HG02885 (cell line): ENCODE data around the gene BAHCC1.
A peak's percentile ranks its signal among the peaks of the same experiment; 100 is the strongest.

ENCODE experiments used
- ATAC-seq: cut with Tn5 transposase; IDR thresholded peaks from one replicate; pipeline ENCODE4 v1.9.1; 2021; ENCODE audit warnings: mild to moderate bottlenecking; ENCODE audit not compliant: unreplicated experiment, poor library complexity

BAHCC1 gene

GRCh38 chr17:81487487-81488275, 92.4 kb downstream of the BAHCC1 start:
- peak; percentile 62 for ATAC-seq

- no peak for ATAC-seq
These were observed 93.1 kb downstream of the BAHCC1 start for GRCh38 chr17:81488276-81488860.

GRCh38 chr17:81489012-81489997, 94.0 kb downstream of the BAHCC1 start:
- no peak for ATAC-seq

GRCh38 chr17:81489998-81490992, 95.0 kb downstream of the BAHCC1 start:
- no peak for ATAC-seq

GRCh38 chr17:81491181-81491581, 95.9 kb downstream of the BAHCC1 start:
- ATAC-seq: no peak

- ATAC-seq: no peak
These were observed 96.5 kb downstream of the BAHCC1 start for GRCh38 chr17:81491761-81492160.

- no peak for ATAC-seq
These were observed 96.9 kb downstream of the BAHCC1 start for GRCh38 chr17:81492202-81492601.

- no peak for ATAC-seq
These were observed 97.4 kb downstream of the BAHCC1 start for GRCh38 chr17:81492706-81493105.

GRCh38 chr17:81493198-81494038, 98.2 kb downstream of the BAHCC1 start:
- ATAC-seq: no peak

GRCh38 chr17:81494626-81495377, 99.5 kb downstream of the BAHCC1 start:
- no peak for ATAC-seq

- no peak for ATAC-seq
These were observed 103.8 kb downstream of the BAHCC1 start for GRCh38 chr17:81498953-81499600.

- no peak for ATAC-seq
These were observed 104.3 kb downstream of the BAHCC1 start for GRCh38 chr17:81499601-81499970.

GRCh38 chr17:81500047-81500446, 104.8 kb downstream of the BAHCC1 start:
- no peak for ATAC-seq

- no peak for ATAC-seq
These were observed 107.3 kb downstream of the BAHCC1 start for GRCh38 chr17:81502471-81503017.

- no peak for ATAC-seq
These were observed 108.4 kb downstream of the BAHCC1 start for GRCh38 chr17:81503619-81504018.

- ATAC-seq: no peak
These were observed 113.5 kb downstream of the BAHCC1 start for GRCh38 chr17:81508639-81509206.
